ENCODE measurements around the gene OR2Z1. TPM values are rescaled to one million over a fixed set of nuclear protein-coding genes. Genes with fewer than 3 reads are reported as not detected.
"Not testable (repeated sequence)": the region's sequence is repeated elsewhere in the genome, so short reads cannot be mapped to it uniquely, and the experiment has no call there.

OR2Z1 gene
- total RNA-seq, 2 donors from 2014 or later = not detected

GRCh38 chr19:8731428-8732169 lies 10.2 kb downstream of the OR2Z1 start:
- H3K9me3 ChIP-seq = no peaks in the 10 kb centered on the region
- H3K9ac ChIP-seq (ENCODE audit: low read depth in 2 of 2, low read length in 2 of 2) = no peak overlapping the region

GRCh38 chr19:8738377-8738776 lies 16.9 kb downstream of the OR2Z1 start:
- Histone ChIP-seq H3K9me3 (no peaks in the 10 kb centered on the region), H3K27ac (no peak overlapping the region), H3K27me3 (no peaks in the 10 kb centered on the region), H3K36me3 (no peaks in the 10 kb centered on the region), H3K4me1 (no peaks in the 10 kb centered on the region), H3K9ac (ENCODE audit: low read depth in 2 of 2, low read length in 2 of 2) (no peak overlapping the region), H3K4me3 (no peak overlapping the region)
- TF ChIP-seq CTCF (IDR thresholded peaks at IDR 0.05) = no peak
- DNase-seq = no peak
- intact Hi-C loops (cut with DNase I) = no loop called here

More at GRCh38 chr19:8731428-8732169, 10.2 kb downstream of the OR2Z1 start:
- TF ChIP-seq CTCF (IDR thresholded peaks at IDR 0.05) = no peak
- DNase-seq = no peak
- Histone ChIP-seq H3K27me3 (no peaks in the 10 kb centered on the region), H3K4me3 (no peak overlapping the region), H3K27ac (no peak overlapping the region), H3K36me3 (no peaks in the 10 kb centered on the region), H3K4me1 (no peaks in the 10 kb centered on the region)
- intact Hi-C loops (cut with DNase I) = no loop called here

GRCh38 chr19:8739291-8740065 lies 18.0 kb downstream of the OR2Z1 start:
- intact Hi-C loops (cut with DNase I); DNase-seq; H3K4me3 ChIP-seq; H3K27ac ChIP-seq; H3K9ac ChIP-seq (ENCODE audit: low read depth in 2 of 2, low read length in 2 of 2); H3K36me3 ChIP-seq; H3K9me3 ChIP-seq; H3K27me3 ChIP-seq; H3K4me1 ChIP-seq: not testable (repeated sequence)

GRCh38 chr19:8767257-8767656 lies 45.8 kb downstream of the OR2Z1 start:
- H3K4me3 ChIP-seq; intact Hi-C loops (cut with DNase I); DNase-seq; H3K27ac ChIP-seq; H3K36me3 ChIP-seq; H3K27me3 ChIP-seq; H3K9me3 ChIP-seq; H3K9ac ChIP-seq (ENCODE audit: low read depth in 2 of 2, low read length in 2 of 2); H3K4me1 ChIP-seq: not testable (repeated sequence)

- intact Hi-C loops (cut with DNase I); H3K36me3 ChIP-seq; DNase-seq; H3K9me3 ChIP-seq; H3K4me1 ChIP-seq; H3K9ac ChIP-seq (ENCODE audit: low read depth in 2 of 2, low read length in 2 of 2); H3K4me3 ChIP-seq; H3K27ac ChIP-seq; H3K27me3 ChIP-seq: not testable (repeated sequence)
Measured at GRCh38 chr19:8769265-8769664, 47.8 kb downstream of the OR2Z1 start.

GRCh38 chr19:8773587-8773986 lies 52.2 kb downstream of the OR2Z1 start:
- DNase-seq; H3K9ac ChIP-seq (ENCODE audit: low read depth in 2 of 2, low read length in 2 of 2); H3K9me3 ChIP-seq; H3K36me3 ChIP-seq; H3K27ac ChIP-seq; H3K4me3 ChIP-seq; H3K4me1 ChIP-seq; H3K27me3 ChIP-seq; intact Hi-C loops (cut with DNase I): not testable (repeated sequence)

Other genes starting within 250 kb of the OR2Z1 start
- gene PRAM1, start 219.0 kb upstream of the OR2Z1 start, total RNA-seq = under 1 TPM; 0.49 to 0.96 TPM
- 10 to 100 TPM; 19.5 to 31.9 TPM for gene ZNF414, start 207.5 kb upstream of the OR2Z1 start, total RNA-seq
- gene MYO1F, start 144.2 kb upstream of the OR2Z1 start, total RNA-seq = 1 to 10 TPM; 4.7 to 9.1 TPM
- gene ADAMTS10, start 110.9 kb upstream of the OR2Z1 start, total RNA-seq = 1 to 10 TPM; 3.9 TPM
- not detected for gene NFILZ, start 91.0 kb upstream of the OR2Z1 start, total RNA-seq
- not detected for gene ACTL9, start 22.8 kb upstream of the OR2Z1 start, total RNA-seq
- 10 to 100 TPM; 14.1 to 17.6 TPM for gene ZNF558, start 110.7 kb downstream of the OR2Z1 start, total RNA-seq
- gene MBD3L1, start 110.7 kb downstream of the OR2Z1 start, total RNA-seq = not detected